Tibial nerve (tissue), 4 donors: ENCODE data around the gene CRAT. TPM values are rescaled to one million over a fixed set of nuclear protein-coding genes. Genes with fewer than 3 reads are reported as not detected.
A peak's percentile ranks its signal among the peaks of the same experiment; 100 is the strongest.

Source experiments
- DNase-seq, 2 donors: peaks; one replicate each; pipeline ENCODE4 v3.0.0-alpha.2; 2019; ENCODE audit warnings: low spot score in 2 of 2
- H3K27ac ChIP-seq, 4 donors: fragments of 200-600 bp; sonication (generic) in 3 of 4; one replicate each; pipeline ENCODE4 v1.5.1; 2017 to 2019; ENCODE audit warnings: mild to moderate bottlenecking in 1 of 4
- H3K27me3 ChIP-seq, 2 donors: fragments of 200-600 bp; sonication (generic) in 1 of 2; one replicate each; pipeline versions ENCODE4 v1.5.1 to v1.6.0; 2017 to 2019
- H3K36me3 ChIP-seq, 3 donors: fragments of 200-600 bp; sonication (generic); one replicate each; pipeline ENCODE4 v1.5.1; 2018 to 2019
- H3K4me1 ChIP-seq, 4 donors: fragments of 200-600 bp; sonication (generic) in 3 of 4; one replicate each; pipeline ENCODE4 v1.5.1; 2017 to 2019
- H3K4me3 ChIP-seq, 4 donors: fragments of 200-600 bp; sonication (generic) in 3 of 4; one replicate each; pipeline ENCODE4 v1.5.1; 2017 to 2019; ENCODE audit warnings: mild to moderate bottlenecking in 1 of 4, moderate library complexity in 1 of 4
- H3K9me3 ChIP-seq, 4 donors: fragments of 200-600 bp; sonication (generic) in 3 of 4; one replicate each; pipeline ENCODE4 v1.5.1; 2017 to 2019
- CTCF ChIP-seq, 5 experiments: fragments of 200-600 bp in 3 of 5; fragments of 450-650 bp in 2 of 5; sonication (generic) in 3 of 5; IDR thresholded peaks; one replicate each; pipeline ENCODE4 v1.5.1; 2016 to 2019; ENCODE audit warnings: antibody characterized with exemption in 5 of 5, mild to moderate bottlenecking in 3 of 5, moderate library complexity in 2 of 5
- EP300 ChIP-seq, 2 donors: sonication (generic); formaldehyde crosslinking; IDR thresholded peaks; one replicate each; pipeline ENCODE4 v1.6.1; 2017; ENCODE audit warnings: antibody characterized with exemption in 2 of 2, mild to moderate bottlenecking in 1 of 2
- POLR2A ChIP-seq, 2 donors: fragments of 450-650 bp; IDR thresholded peaks; one replicate each; pipeline ENCODE4 v1.6.1; 2017; ENCODE audit warnings: antibody characterized with exemption in 2 of 2, mild to moderate bottlenecking in 2 of 2, moderate library complexity in 2 of 2
- WGBS, 2 donors: methylation state at CpG; one replicate each; pipeline ENCODE4 v1.1.5; 2018; 5-methylcytosine and 5-hydroxymethylcytosine counted together
- total RNA-seq, 4 donors: library from RNA; depleted of rRNA; stranded (reverse); fragments of >200 nt; gene quantifications; one replicate each; pipeline ENCODE4 v1.1.0, GENCODE V29; 2016

The CRAT gene
- total RNA-seq = 10 to 100 TPM; 42.7 to 81.8 (median 63.2) TPM

GRCh38 chr9:129110740-129111527 is at the start of gene CRAT, which contains the start of gene PTPA:
Gene CRAT, minus strand, starts transcription at chr9:129110793. Its CDS starts 284 bp downstream, at chr9:129110509.
Gene PTPA, plus strand, starts transcription at chr9:129111415. Its CDS starts 186 bp downstream, at chr9:129111601.
- H3K4me1 ChIP-seq = peaks cover 0 to 50% (median 26%) of the 10 kb centered on the region in 4 donors
- WGBS, 2 donors = 0 to 2% methylated on average over 15 to 53 of the region's 77 CpGs
- H3K27ac ChIP-seq = peak within 1 kb of the TSS; percentile 63 to 96 (median 92)
- H3K27me3 ChIP-seq = no peaks in the 10 kb centered on the region
- DNase-seq = peak; percentile 95 to 98
- H3K36me3 ChIP-seq = peaks cover 0 to 24% (median 0%) of the 10 kb centered on the region in 3 donors
- peak within 1 kb of the TSS; percentile 71 to 97 (median 88) for H3K4me3 ChIP-seq
- H3K9me3 ChIP-seq = no peaks in the 10 kb centered on the region
- TF ChIP-seq CTCF (IDR thresholded peaks at IDR 0.05) (peak in 2 of 5 experiments; percentile 42 to 46), POLR2A (IDR thresholded peaks at IDR 0.05) (peak; percentile 81 to 94), EP300 (IDR thresholded peaks at IDR 0.05) (peak in 1 of 2 donors; percentile 94)

- TF ChIP-seq POLR2A (IDR thresholded peaks at IDR 0.05) = no peak
- no peak for TF ChIP-seq EP300 (IDR thresholded peaks at IDR 0.05)
- no peak for TF ChIP-seq CTCF (IDR thresholded peaks at IDR 0.05)
- no peaks in the 10 kb centered on the region for H3K9me3 ChIP-seq
- DNase-seq = no peak
- 86 to 87% methylated on average over 10 of the region's 10 CpGs for WGBS, 2 donors
- no peaks in the 10 kb centered on the region for H3K27me3 ChIP-seq
- H3K4me1 ChIP-seq = no peaks in the 10 kb centered on the region
- H3K27ac ChIP-seq = no peak overlapping the region
- H3K36me3 ChIP-seq = peaks cover 0 to 37% (median 0%) of the 10 kb centered on the region in 3 donors
- H3K4me3 ChIP-seq = no peak overlapping the region
Observed at GRCh38 chr9:129156163-129156562, 45.6 kb upstream of the CRAT start.

DNA sequence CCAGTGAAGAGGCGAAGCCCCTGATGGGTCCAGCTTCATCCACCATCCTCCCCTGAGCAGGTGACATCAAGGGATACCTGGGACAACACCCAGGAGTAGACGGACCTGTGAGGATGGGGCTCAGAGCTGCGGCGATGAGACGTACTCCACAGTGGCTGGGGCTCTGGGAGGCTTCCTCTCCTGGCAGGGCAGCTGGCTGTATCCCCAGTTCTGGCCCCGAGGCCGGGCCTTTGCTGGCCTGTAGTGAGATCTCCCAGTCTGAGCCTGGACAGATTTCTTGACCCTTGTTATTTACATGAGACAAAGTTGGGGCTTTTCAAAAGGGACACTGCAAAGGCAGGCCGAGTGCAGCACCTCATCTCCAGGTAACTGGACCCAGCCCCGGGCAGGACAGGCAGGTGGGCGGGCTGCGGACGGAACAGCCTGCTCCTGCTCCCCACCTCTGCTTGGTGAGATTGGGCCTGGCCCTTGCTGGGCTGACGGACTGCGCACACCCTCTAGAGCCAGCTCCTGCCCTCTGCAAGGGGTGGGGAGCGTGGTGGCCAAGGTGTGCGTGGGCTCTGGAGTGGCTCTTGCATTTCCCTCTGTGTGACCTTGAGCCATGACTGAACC is 44.4 kb upstream of the CRAT start:
- Histone ChIP-seq H3K27me3 (no peaks in the 10 kb centered on the region), H3K9me3 (no peaks in the 10 kb centered on the region), H3K27ac (no peak overlapping the region), H3K4me1 (no peaks in the 10 kb centered on the region), H3K36me3 (peaks cover 0 to 49% (median 0%) of the 10 kb centered on the region in 3 donors), H3K4me3 (no peak overlapping the region)
- no peak for DNase-seq
- no peak for TF ChIP-seq POLR2A (IDR thresholded peaks at IDR 0.05)
- TF ChIP-seq EP300 (IDR thresholded peaks at IDR 0.05) = no peak
- no peak for TF ChIP-seq CTCF (IDR thresholded peaks at IDR 0.05)
- WGBS, 2 donors = 83 to 90% methylated on average over 12 to 16 of the region's 16 CpGs

DNA sequence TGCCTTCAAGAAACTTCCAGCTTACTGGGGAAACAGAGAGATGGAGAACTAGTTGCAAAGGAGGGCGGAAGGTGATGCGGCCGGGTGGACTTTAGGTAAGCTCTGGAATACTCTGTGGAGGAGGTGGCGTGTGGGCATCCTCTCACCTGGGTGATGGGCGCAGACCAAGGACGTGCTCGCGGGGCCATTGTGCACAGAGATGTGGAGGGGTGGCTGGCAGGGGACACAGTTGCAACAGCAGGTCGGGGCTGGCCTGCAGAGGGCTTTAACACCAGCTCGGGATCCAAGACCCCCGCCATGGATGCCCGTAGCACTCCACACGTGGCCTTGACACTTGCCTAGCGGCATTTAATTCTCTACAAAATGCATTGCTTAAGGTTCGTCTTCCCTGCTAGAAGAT is 40.9 kb upstream of the CRAT start:
- no peak overlapping the region for H3K4me3 ChIP-seq
- no peak overlapping the region for H3K27ac ChIP-seq
- TF ChIP-seq POLR2A (IDR thresholded peaks at IDR 0.05) (no peak), EP300 (IDR thresholded peaks at IDR 0.05) (no peak), CTCF (IDR thresholded peaks at IDR 0.05) (no peak)
- no peaks in the 10 kb centered on the region for H3K9me3 ChIP-seq
- no peak for DNase-seq
- peaks cover 0 to 19% (median 18%) of the 10 kb centered on the region in 4 donors for H3K4me1 ChIP-seq
- 90 to 92% methylated on average over 15 of the region's 15 CpGs for WGBS, 2 donors
- no peaks in the 10 kb centered on the region for H3K27me3 ChIP-seq
- H3K36me3 ChIP-seq = peaks cover 0 to 70% (median 3%) of the 10 kb centered on the region in 3 donors
